Epithelial cell of proximal tubule (primary cell): Measurements from ENCODE around the gene NBPF1. TPM values are rescaled to one million over a fixed set of nuclear protein-coding genes. Genes with fewer than 3 reads are reported as not detected.
"Not testable (repeated sequence)": the region's sequence is repeated elsewhere in the genome, so short reads cannot be mapped to it uniquely, and the experiment has no call there.

Experiments
- DNase-seq: peaks from one replicate; pipeline ENCODE4 v3.0.0-alpha.2; 2011; ENCODE audit warnings: low read depth
- H3K4me3 ChIP-seq: 2 replicates; pipeline ENCODE4 v1.5.1; 2011; ENCODE audit warnings: low read depth, mild to moderate bottlenecking, low read length
- CTCF ChIP-seq: conservative IDR thresholded peaks from 2 replicates; pipeline ENCODE4 v1.5.1; 2012; ENCODE audit warnings: low read depth, mild to moderate bottlenecking, low read length
- total RNA-seq: library from RNA; depleted of rRNA; stranded (reverse); fragments of >200 nt; gene quantifications from 2 replicates; pipeline ENCODE4 v1.2.3, GENCODE V29; 2015

Gene NBPF1
- total RNA-seq, 1 donor from 2014 or later = 9.7 TPM

GRCh38 chr1:16605532-16606505 is 7.5 kb downstream of the NBPF1 start:
- no peak overlapping the region for H3K4me3 ChIP-seq
- DNase-seq = no peak
- TF ChIP-seq CTCF = no peak

DNA sequence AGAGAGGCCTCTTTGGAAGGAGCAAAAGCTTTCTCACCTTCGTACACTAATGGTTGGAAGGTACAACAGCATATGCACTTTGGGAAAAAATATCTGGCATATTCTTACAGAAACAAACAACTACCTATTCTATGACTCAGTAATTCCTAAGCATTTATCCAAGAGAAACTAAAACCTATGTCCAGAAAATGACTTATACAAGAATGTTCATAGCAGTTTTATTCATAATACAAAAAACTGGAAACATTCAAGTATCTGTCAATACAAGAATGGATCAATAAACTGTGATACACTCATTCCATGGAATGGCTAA is 8.2 kb downstream of the NBPF1 start:
- TF ChIP-seq CTCF = no peak
- no peak overlapping the region for H3K4me3 ChIP-seq
- no peak for DNase-seq

GRCh38 chr1:16604514-16605212 is 8.7 kb downstream of the NBPF1 start:
- DNase-seq, H3K4me3 ChIP-seq: not testable (repeated sequence)

GRCh38 chr1:16603623-16604022 is 9.7 kb downstream of the NBPF1 start:
- H3K4me3 ChIP-seq, DNase-seq: not testable (repeated sequence)

DNA sequence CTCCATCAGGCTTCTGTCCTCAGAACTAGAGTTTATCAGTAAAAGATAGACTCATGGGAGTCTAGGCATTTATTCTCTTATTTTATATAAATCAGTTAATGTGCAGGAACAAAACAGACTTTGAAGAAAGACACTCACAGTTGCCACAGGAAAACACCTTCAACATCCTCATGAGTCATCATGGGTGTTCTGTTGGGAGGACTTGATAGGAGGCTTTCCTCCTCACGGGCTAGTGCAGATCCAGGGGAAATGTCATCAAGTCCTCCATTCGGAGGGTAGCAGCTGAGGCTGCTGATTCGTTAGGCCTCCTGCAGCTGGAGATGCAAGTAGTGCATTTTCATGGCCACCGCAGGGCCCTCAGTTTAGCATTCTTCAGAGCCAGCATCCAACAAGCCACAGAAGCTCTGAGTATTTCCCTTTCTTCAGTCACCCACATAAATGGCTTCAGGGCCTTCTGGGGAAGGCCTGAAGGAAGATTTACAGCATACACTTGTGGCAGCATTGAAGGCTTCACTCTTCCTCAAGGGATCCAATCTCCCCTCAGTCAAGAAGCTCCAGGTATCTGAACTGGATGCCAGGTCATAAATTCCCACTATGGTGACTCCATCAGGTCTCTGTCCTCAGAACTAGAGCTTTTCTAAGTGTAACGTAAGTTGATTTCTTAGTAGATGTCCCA is 10.9 kb downstream of the NBPF1 start:
- not testable (repeated sequence) for H3K4me3 ChIP-seq, DNase-seq

DNA sequence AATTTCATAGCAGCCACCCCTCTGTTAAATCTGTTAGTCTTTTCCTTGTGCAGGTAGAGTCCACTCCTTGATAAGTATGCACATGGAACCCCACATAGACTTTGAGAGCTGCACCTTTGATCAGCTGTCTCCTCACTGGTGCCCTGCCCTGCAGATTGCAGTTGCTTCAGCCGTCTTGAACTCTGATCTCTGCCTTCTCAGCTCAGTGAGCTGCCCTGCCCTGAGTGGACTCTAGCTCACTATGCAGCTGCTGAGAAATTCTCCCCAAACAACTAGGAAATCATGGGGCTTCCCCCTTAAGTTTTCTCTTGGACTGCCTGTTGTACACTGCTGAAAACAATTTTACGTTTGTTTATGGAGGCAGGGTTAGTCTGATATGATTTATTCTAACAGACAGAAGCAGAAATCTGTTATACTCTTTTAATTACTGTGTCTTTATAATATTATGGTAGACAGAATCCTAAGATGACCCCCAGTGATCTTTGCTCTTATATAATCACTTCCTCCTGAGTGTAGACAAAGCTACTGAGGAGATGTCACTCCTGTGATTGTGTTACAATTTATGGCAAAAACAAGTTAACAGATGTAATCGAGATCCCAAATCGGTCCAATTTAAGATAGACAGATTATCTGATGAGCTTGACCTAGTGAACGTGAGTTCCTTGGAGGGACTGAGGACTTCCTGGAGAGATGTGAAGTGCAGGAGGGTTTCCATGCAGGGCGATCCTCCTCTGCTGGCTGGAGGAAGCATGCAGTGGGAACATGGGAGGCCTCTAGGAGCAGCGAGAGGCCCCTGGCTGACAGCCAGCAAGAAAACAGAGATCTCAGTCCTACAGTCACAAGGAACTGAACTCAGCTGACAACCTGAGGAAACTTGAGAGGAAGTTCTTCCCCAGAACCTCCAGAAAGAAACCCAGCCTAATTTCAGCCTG is 12.2 kb downstream of the NBPF1 start:
- DNase-seq, H3K4me3 ChIP-seq: not testable (repeated sequence)

GRCh38 chr1:16599326-16599725 is 14.0 kb downstream of the NBPF1 start:
- H3K4me3 ChIP-seq, DNase-seq: not testable (repeated sequence)

DNA sequence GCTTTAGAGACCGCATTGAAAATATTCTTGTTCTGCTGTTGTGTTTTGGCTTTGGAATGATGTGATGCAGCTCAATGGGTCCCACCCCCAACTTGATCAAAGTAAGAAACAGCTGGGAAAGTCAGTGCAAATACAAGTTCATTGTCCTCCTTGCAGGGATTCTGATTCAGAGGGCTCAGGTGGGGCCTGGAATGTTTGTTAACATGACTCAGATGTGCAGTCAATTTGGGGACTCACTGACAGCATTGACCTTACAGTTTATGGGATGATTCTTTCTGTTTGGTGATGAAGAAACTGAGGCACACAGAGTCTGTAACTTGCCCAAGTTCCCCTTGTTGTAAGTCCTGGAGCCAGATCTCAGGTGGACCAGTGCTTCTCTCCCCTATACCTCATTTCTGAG is 18.1 kb downstream of the NBPF1 start:
- DNase-seq, H3K4me3 ChIP-seq: not testable (repeated sequence)

GRCh38 chr1:16591845-16592244 is 21.5 kb downstream of the NBPF1 start:
- H3K4me3 ChIP-seq, DNase-seq: not testable (repeated sequence)

GRCh38 chr1:16588081-16588480 is 25.3 kb downstream of the NBPF1 start:
- not testable (repeated sequence) for H3K4me3 ChIP-seq, DNase-seq

DNA sequence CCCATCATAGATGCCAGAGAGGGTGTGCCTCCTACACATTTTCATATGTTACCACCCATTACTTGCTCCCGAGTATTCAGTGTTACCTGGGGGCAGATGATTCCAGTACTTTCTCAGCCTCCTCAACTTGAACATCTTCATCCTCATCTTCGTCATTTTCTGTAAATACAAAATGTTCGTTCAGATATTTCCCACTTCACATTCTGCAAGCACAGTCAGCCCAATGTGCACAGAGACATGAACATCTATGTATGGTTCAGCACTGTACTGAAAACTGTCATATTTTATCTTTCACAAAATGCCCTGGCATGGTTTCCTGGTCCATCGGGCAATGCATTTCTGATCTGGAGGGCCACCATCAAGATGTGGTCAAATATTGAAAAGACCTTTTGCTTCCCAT is 25.7 kb downstream of the NBPF1 start:
- DNase-seq, H3K4me3 ChIP-seq: not testable (repeated sequence)

- H3K4me3 ChIP-seq, DNase-seq: not testable (repeated sequence)
Observed at GRCh38 chr1:16565324-16565723, 48.0 kb downstream of the NBPF1 start.

- not testable (repeated sequence) for H3K4me3 ChIP-seq, DNase-seq
Observed at GRCh38 chr1:16561035-16561434, 52.3 kb downstream of the NBPF1 start.

DNA sequence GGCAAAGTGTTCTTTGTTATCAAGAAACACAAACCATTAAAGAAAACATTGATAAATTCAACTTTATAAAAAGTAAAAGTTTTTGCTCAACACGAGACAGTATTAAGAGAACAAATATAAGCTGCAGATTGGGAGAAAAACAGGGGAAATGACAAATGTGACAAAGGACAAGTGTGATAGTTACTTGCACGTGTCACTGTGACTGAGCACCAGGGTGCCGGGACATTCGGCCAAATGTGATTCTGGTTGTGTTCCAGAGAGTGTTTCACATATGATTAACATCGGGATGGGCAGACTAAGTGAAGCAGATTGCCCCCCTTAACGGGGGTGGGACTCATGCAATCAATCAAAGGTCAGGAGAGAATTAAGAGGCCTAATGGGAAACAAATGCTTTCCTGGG is 52.9 kb downstream of the NBPF1 start:
- H3K4me3 ChIP-seq, DNase-seq: not testable (repeated sequence)

DNA sequence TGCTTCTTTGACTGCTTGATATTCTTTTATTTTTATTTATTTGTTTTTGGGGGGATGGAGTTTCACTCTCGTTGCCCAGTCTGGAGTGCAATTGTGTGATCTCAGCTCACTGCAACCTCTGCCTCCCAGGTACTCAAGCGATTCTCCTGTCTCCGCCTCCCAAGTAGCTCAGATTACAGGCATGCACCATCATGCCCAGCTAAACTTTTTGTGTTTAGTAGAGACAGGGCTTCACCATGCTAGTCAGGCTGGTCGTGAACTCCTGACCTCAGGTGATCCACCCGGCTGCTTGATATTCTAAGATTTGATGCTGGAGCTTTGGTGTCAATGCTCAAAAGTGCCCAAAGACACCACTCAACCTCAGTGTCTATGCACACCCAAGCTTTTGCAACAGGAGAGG is 53.7 kb downstream of the NBPF1 start:
- not testable (repeated sequence) for H3K4me3 ChIP-seq, DNase-seq

DNA sequence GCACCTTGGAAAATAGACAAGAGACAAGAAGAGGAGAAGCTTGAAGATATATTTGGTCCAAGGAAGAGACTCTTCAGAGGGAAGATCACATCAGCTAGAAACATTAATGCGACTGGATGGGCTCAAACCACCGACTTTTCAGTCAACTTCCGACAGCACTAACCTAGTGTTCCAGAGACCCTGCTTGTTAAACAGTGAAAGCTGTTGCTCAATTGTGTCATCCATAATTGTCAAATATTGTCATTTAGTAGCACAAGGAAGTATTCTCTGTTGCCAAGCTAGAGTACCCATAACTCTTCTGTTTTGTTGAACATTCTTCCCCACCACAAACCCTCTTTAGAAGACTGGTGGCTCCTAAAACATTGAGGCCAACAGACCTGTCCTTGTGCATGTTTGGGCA is 56.3 kb downstream of the NBPF1 start:
- H3K4me3 ChIP-seq, DNase-seq: not testable (repeated sequence)
